ENCODE measurements around the gene PIM2. TPM values are rescaled to one million over a fixed set of nuclear protein-coding genes. Genes with fewer than 3 reads are reported as not detected.

Gene PIM2
- total and polyA plus RNA-seq, 2 donors from 2014 or later = 8.7 to 29.6 TPM

GRCh38 chrX:48919947-48920717, 1.3 kb upstream of the PIM2 start:
- peak overlapping the region in 1 of 3 donors; percentile 53 for H3K4me3 ChIP-seq (ENCODE audit: low read length in 3 of 3)
- H3K27ac ChIP-seq (ENCODE audit: low read depth in 2 of 2, low read length in 2 of 2) = no peak overlapping the region
- peaks cover 0 to 15% (median 0%) of the 10 kb centered on the region in 3 donors for H3K4me1 ChIP-seq (ENCODE audit: control insufficient read depth in 2 of 3, insufficient read depth in 2 of 3, low read depth in 1 of 3, low read length in 3 of 3)
- H3K9ac ChIP-seq (ENCODE audit: low read length in 3 of 3) = no peak overlapping the region
- FAIRE-seq (no peak), DNase-seq (peak in 1 of 5 donors; percentile 20)
- TF ChIP-seq CTCF (IDR thresholded peaks at IDR 0.05; ENCODE audit: borderline replicate concordance, extremely low read depth, insufficient read depth) = no peak
- intact Hi-C loops (cut with DNase I) = no loop called here
- H3K27me3 ChIP-seq (ENCODE audit: control insufficient read depth, insufficient read depth, low read length) = no peaks in the 10 kb centered on the region
- no peaks in the 10 kb centered on the region for H3K9me3 ChIP-seq (ENCODE audit: control insufficient read depth in 2 of 3, insufficient read depth in 1 of 3, low read length in 3 of 3)
- H3K36me3 ChIP-seq (ENCODE audit: control insufficient read depth in 2 of 3, insufficient read depth in 3 of 3, low read length in 3 of 3) = peaks cover 0 to 7% (median 0%) of the 10 kb centered on the region in 3 donors

GRCh38 chrX:48919360-48919841, 577 bp upstream of the PIM2 start:
- intact Hi-C loops (cut with DNase I) = no loop called here
- TF ChIP-seq CTCF (IDR thresholded peaks at IDR 0.05; ENCODE audit: borderline replicate concordance, extremely low read depth, insufficient read depth) = no peak
- FAIRE-seq (no peak), DNase-seq (peak in 1 of 5 donors; percentile 75)
- Histone ChIP-seq H3K4me1 (ENCODE audit: control insufficient read depth in 2 of 3, insufficient read depth in 2 of 3, low read depth in 1 of 3, low read length in 3 of 3) (peaks cover 0 to 15% (median 0%) of the 10 kb centered on the region in 3 donors), H3K9me3 (ENCODE audit: control insufficient read depth in 2 of 3, insufficient read depth in 1 of 3, low read length in 3 of 3) (no peaks in the 10 kb centered on the region), H3K4me3 (ENCODE audit: low read length in 3 of 3) (peak overlapping the region; percentile 30 to 53 (median 42)), H3K27ac (ENCODE audit: low read depth in 2 of 2, low read length in 2 of 2) (peak overlapping the region in 1 of 2 donors; percentile 60), H3K27me3 (ENCODE audit: control insufficient read depth, insufficient read depth, low read length) (no peaks in the 10 kb centered on the region), H3K36me3 (ENCODE audit: control insufficient read depth in 2 of 3, insufficient read depth in 3 of 3, low read length in 3 of 3) (peaks cover 0 to 7% (median 0%) of the 10 kb centered on the region in 3 donors), H3K9ac (ENCODE audit: low read length in 3 of 3) (peak overlapping the region in 2 of 3 donors; percentile 16 to 26)

GRCh38 chrX:48918301-48918642, 552 bp downstream of the PIM2 start:
- DNase-seq (peak in 1 of 5 donors; percentile 69), FAIRE-seq (no peak)
- Histone ChIP-seq H3K9ac (ENCODE audit: low read length in 3 of 3) (peak overlapping the region in 1 of 3 donors; percentile 58), H3K4me1 (ENCODE audit: control insufficient read depth in 2 of 3, insufficient read depth in 2 of 3, low read depth in 1 of 3, low read length in 3 of 3) (peaks cover 0 to 15% (median 0%) of the 10 kb centered on the region in 3 donors), H3K36me3 (ENCODE audit: control insufficient read depth in 2 of 3, insufficient read depth in 3 of 3, low read length in 3 of 3) (peaks cover 0 to 3% (median 0%) of the 10 kb centered on the region in 3 donors), H3K27me3 (ENCODE audit: control insufficient read depth, insufficient read depth, low read length) (no peaks in the 10 kb centered on the region), H3K4me3 (ENCODE audit: low read length in 3 of 3) (peak overlapping the region; percentile 30 to 53 (median 52)), H3K27ac (ENCODE audit: low read depth in 2 of 2, low read length in 2 of 2) (peak overlapping the region in 1 of 2 donors; percentile 84), H3K9me3 (ENCODE audit: control insufficient read depth in 2 of 3, insufficient read depth in 1 of 3, low read length in 3 of 3) (no peaks in the 10 kb centered on the region)
- intact Hi-C loops (cut with DNase I) = no loop called here
- TF ChIP-seq CTCF (IDR thresholded peaks at IDR 0.05; ENCODE audit: borderline replicate concordance, extremely low read depth, insufficient read depth) = no peak
